ENCODE measurements around the gene FCRL4.
"Not testable (repeated sequence)": the region's sequence is repeated elsewhere in the genome, so short reads cannot be mapped to it uniquely, and the experiment has no call there.

Gene FCRL4

DNA sequence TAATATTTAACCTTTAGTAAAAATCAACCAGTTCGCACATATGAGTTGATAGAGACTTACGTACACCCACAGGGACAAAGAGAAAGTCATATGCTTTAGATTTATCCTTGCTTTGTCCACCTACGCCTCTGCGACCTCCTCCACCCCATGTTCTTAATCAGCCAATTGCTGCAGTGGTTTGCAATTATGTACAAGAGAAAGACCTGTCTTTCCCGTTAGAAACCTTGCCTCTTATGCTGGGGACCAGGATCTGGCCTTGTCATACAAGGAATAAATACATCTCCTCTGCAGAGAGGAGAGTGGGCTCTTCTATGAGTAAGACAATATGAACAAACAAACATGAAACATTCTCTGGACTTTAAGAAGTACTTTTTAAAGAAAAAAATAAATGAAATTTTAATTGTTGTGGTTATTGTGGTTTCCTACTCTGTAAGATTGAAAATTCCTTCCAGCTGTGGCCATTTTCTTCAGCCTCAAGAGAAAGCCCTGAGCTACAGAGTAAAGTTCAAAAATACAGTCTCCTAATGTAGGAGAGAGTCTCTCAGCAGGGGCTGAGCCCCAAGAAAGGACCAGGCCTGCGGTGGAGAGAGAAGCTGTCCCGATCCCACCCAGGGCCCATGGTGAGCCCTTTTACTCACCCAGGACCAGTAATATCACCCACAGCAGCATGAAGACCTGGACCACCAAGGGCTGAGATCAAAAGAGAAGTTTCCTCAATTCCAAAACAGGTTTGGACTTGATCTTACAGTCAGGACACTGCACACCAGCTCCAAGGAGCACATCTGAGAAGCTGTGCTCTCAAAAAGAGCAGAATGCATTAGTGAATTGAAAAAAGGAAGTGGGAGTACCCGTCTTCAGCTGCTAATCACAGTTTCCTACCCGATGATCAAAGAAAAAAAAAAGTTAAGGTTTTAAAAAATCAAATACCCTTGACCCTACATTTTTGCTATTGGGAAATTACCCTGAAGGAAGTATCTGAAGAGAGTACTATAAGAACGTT, 45.9 kb downstream of the FCRL4 start, which contains the start of gene FCRL5:
Gene FCRL5 (minus strand): TSS at position 822 of the 1,000 bp plus-strand sequence. CDS start 153 bp downstream, at position 669.
- no peak for DNase-seq (ENCODE audit: low read depth in 2 of 2)

DNA sequence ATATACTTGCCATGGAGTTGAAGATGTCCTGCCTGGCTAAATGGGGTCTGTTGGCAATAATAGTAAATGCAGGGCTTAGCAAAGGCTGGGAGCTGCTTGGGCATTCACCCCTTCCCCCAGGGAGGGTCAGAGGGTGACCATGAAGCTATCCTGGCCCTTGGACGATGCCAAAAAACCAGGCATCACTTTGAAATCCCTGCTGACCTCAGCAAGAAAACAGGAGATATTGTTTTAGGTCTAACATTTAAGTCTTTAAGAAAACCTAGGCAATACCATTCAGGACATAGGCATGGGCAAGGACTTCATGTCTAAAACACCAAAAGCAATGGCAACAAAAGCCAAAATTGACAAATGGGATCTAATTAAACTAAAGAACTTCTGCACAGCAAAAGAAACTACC, 49.8 kb downstream of the FCRL4 start:
- not testable (repeated sequence) for DNase-seq (ENCODE audit: low read depth in 2 of 2)

DNA sequence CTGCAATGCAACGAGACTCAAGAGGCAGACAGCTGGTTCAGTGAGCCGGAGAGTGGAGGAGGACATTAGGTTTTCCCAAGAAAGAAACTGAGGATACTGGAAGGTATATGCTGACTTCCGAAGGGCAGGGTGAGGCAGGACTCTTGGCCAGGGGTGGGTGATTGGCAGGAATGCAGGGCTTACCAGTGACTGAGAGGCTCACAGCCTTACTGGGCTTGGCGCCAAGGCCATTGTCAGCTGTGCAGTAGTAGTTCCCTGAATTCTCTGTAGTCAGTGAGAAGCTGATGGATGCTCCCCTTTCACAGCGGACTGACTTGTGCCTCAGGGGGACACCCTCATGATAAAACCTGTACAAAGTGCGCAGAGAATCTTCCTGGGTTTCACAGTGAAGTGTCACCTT, 55.2 kb downstream of the FCRL4 start:
- DNase-seq (ENCODE audit: low read depth in 2 of 2) = no peak

DNA sequence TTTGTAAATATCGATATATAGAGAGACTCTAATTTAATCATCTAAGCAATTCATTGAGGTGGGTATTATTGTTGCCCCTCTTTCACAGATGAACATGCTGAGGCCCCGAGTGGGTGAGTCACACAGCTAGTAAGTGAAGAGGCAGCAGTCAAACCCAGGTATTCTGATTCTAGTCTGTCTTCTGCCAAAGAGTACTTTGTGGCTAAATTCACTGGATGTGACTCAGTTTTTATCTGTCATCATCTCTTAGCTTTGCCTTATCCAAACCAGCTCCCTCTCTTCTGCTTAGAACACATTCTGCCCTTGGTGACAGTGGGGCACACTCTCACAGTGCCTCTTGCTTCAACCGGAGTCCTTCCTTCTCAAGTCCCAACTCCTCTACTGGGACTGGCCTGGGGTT, 57.0 kb downstream of the FCRL4 start:
- DNase-seq (ENCODE audit: low read depth in 2 of 2) = no peak

DNA sequence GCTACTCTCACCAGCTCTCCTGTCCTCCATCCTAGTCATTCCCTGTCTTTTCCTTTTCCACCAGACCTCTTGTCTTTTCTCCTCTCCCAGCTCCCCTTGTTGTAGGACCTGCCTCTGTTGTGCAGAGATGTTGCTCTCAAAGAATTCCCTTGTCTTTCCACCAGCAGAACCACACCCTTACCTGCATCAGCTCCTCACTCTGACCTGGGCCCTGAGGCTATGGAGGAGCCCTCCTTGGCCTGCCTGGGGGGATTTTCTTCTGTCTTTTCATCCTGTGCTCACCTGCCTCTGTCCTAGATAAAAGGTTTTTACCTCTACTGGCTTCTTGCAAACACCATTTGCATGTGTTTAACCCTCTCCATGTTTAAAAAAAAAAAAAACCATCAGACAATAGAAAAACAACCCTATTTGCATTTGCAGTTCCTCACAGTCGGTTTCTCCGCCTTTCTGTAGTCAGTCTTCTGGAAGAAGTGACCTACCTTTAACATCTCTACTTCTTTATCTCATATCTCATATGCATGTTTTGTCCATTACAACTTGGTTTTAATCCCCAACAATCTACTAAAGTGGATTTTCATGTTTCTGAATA, 57.6 kb downstream of the FCRL4 start:
- no peak for DNase-seq (ENCODE audit: low read depth in 2 of 2)

DNA sequence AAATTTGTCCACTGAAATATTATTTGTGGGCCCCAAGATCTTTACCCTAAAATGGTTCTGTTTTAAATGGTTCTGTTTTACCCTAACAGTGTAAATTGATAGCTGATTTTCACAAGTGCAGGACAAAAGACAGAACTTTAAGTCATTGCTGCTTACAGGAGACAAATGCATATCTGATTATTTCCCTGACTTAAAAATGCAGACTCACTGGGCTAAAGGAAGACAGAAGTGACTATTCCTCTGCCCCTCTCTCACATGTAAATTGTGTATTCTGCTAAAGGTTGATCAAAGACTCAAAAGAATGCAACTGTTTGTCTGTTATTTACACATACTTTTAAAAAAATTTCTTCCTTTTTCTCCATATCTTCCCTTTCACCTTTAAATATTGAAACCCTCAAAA, 58.3 kb downstream of the FCRL4 start:
- no peak for DNase-seq (ENCODE audit: low read depth in 2 of 2)

DNA sequence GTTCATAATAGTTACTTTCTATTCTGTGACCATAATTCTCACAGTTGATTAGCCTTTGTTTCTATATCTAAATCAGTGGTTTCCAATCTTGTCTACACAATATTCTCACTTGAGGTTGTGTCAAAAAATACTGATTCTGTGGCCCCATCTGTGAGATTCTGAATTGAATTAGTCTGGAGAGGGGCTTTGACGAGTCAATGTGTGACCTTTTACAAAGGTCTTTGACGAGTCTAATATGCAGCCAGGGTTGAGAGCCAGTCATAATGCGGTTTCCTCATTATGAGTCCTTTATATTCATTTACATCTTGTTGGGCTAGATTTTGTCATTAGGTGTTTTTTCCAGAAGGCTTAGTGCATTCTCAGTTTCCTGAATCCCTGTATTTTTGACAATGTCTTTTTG, 65.3 kb downstream of the FCRL4 start:
- no peak for DNase-seq (ENCODE audit: low read depth in 2 of 2)

DNA sequence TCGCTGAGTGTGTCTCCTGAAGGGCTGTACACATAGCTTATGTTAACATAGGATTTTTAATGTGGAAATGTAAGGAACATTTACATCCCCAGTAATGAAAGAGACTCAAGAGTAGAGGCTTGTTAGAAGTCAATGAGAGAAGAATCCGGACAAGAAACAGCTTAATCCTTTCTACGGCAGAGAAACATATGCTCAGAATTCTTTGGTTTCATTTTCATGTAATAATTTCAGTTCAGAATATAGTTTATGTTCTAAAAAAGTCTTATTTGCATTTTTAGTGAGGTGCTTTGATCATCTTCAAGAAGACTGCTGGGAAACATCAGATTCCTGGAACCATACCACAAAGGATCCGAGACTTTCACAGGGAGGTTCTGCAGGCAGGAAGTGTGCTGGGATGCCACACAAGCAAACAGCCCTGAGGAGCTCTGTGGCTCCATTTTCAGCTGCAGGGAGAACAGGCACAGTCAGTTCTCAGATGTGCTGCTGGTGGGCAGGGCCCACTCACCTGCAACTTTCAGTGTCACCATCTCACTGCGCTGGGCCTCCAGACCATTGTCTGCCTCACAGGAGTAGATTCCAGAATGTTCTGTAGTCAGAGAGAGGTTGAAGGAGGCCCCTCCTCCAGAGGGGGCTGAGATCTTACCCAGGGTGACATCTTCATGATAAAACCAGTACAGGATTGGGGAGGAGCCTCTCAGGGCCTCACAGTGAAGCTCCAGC, 74.0 kb downstream of the FCRL4 start:
- DNase-seq (ENCODE audit: low read depth in 2 of 2) = no peak

All from stimulated activated CD4-positive, alpha-beta T cell treated with anti-CD3 and anti-CD28 coated beads, Interleukin-15, amount 100 ng/mL, for 48 hours (primary cell).